ENCODE measurements around the gene CAPN14. TPM values are rescaled to one million over a fixed set of nuclear protein-coding genes. Genes with fewer than 3 reads are reported as not detected.

CAPN14 gene
- total RNA-seq, 1 donor from 2014 or later, result 0.14 TPM

GRCh38 chr2:31161637-31162036, 55.7 kb downstream of the CAPN14 start:
- Mint-ChIP-seq H3K36me3 (ENCODE audit: low read depth, unreplicated experiment) (no peaks in the 10 kb centered on the region), H3K9me3 (ENCODE audit: unreplicated experiment) (no peaks in the 10 kb centered on the region), H3K27ac (ENCODE audit: unreplicated experiment) (no peak overlapping the region), H3K27me3 (ENCODE audit: low read depth, unreplicated experiment) (peaks cover 13% of the 10 kb centered on the region), H3K4me1 (ENCODE audit: low read depth, unreplicated experiment) (no peaks in the 10 kb centered on the region), H3K4me3 (ENCODE audit: unreplicated experiment) (no peak overlapping the region)
- H3K36me3 ChIP-seq (ENCODE audit: insufficient read depth, low read length), result no peaks in the 10 kb centered on the region
- no peak overlapping the region for H3K9ac ChIP-seq (ENCODE audit: low read length)
- no peaks in the 10 kb centered on the region for H3K4me1 ChIP-seq (ENCODE audit: insufficient read depth, low read length)
- H3K9me3 ChIP-seq (ENCODE audit: insufficient read depth, low read depth, low read length), result no peaks in the 10 kb centered on the region
- peaks cover 3% of the 10 kb centered on the region for H3K27me3 ChIP-seq (ENCODE audit: insufficient read depth, low read length)
- H3K4me3 ChIP-seq (ENCODE audit: insufficient read depth, low read depth, low read length), result no peak overlapping the region
- no peaks in the 10 kb centered on the region for H4K20me1 ChIP-seq (ENCODE audit: insufficient read depth, low read length)
- no peak overlapping the region for H3K4me2 ChIP-seq (ENCODE audit: low read length)
- FAIRE-seq (no peak), DNase-seq (ENCODE audit: low read depth) (no peak)
- H3K27ac ChIP-seq (ENCODE audit: low read depth, low read length), result no peak overlapping the region
- no peak overlapping the region for H2AFZ ChIP-seq (ENCODE audit: low read depth, low read length)
- no peaks in the 10 kb centered on the region for H3K79me2 ChIP-seq (ENCODE audit: insufficient read depth, low read length)
- TF ChIP-seq CTCF (IDR thresholded peaks at IDR 0.05; ENCODE audit: insufficient read depth, low read depth, low read length), result no peak
- TF ChIP-seq EZH2 (IDR thresholded peaks at IDR 0.05; ENCODE audit: insufficient read depth, low read length), result no peak

DNA sequence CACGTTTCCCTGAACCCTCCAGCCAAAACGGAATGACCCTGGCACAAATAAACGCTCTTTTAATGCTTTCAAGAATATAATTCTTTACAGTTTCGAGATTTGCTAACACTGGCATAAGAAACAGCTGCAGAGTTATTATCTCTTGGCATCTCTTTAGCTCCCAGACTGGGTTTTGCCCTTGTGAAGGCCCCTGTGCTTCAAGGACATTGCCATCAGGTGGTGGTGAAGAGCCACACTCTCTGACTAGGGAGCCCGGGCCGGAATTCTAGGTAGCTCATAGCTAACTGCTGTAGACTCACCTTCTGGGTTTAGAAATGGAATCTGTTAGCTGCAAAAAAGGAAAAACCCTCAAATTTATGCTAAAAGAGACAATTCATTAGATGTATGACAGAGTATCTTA, 65.8 kb downstream of the CAPN14 start:
- H3K4me1 Mint-ChIP-seq (ENCODE audit: low read depth, unreplicated experiment), result peaks cover 7% of the 10 kb centered on the region
- no peak overlapping the region for H3K27ac Mint-ChIP-seq (ENCODE audit: unreplicated experiment)
- peaks cover 3% of the 10 kb centered on the region for H3K27me3 ChIP-seq (ENCODE audit: insufficient read depth, low read length)
- H3K9ac ChIP-seq (ENCODE audit: low read length), result no peak overlapping the region
- no peaks in the 10 kb centered on the region for H3K79me2 ChIP-seq (ENCODE audit: insufficient read depth, low read length)
- H3K9me3 Mint-ChIP-seq (ENCODE audit: unreplicated experiment), result no peaks in the 10 kb centered on the region
- no peaks in the 10 kb centered on the region for H3K36me3 ChIP-seq (ENCODE audit: insufficient read depth, low read length)
- no peak overlapping the region for H2AFZ ChIP-seq (ENCODE audit: low read depth, low read length)
- H3K4me3 ChIP-seq (ENCODE audit: insufficient read depth, low read depth, low read length), result no peak overlapping the region
- no peak for FAIRE-seq
- H4K20me1 ChIP-seq (ENCODE audit: insufficient read depth, low read length), result no peaks in the 10 kb centered on the region
- H3K4me2 ChIP-seq (ENCODE audit: low read length), result no peak overlapping the region
- TF ChIP-seq CTCF (IDR thresholded peaks at IDR 0.05; ENCODE audit: insufficient read depth, low read depth, low read length) (no peak), EZH2 (IDR thresholded peaks at IDR 0.05; ENCODE audit: insufficient read depth, low read length) (no peak)
- H3K4me3 Mint-ChIP-seq (ENCODE audit: unreplicated experiment), result no peak overlapping the region
- no peak for DNase-seq (ENCODE audit: low read depth)
- no peak overlapping the region for H3K27ac ChIP-seq (ENCODE audit: low read depth, low read length)
- peaks cover 5% of the 10 kb centered on the region for H3K27me3 Mint-ChIP-seq (ENCODE audit: low read depth, unreplicated experiment)
- no peaks in the 10 kb centered on the region for H3K36me3 Mint-ChIP-seq (ENCODE audit: low read depth, unreplicated experiment)
- H3K9me3 ChIP-seq (ENCODE audit: insufficient read depth, low read depth, low read length), result peaks cover 3% of the 10 kb centered on the region
- H3K4me1 ChIP-seq (ENCODE audit: insufficient read depth, low read length), result no peaks in the 10 kb centered on the region

DNA sequence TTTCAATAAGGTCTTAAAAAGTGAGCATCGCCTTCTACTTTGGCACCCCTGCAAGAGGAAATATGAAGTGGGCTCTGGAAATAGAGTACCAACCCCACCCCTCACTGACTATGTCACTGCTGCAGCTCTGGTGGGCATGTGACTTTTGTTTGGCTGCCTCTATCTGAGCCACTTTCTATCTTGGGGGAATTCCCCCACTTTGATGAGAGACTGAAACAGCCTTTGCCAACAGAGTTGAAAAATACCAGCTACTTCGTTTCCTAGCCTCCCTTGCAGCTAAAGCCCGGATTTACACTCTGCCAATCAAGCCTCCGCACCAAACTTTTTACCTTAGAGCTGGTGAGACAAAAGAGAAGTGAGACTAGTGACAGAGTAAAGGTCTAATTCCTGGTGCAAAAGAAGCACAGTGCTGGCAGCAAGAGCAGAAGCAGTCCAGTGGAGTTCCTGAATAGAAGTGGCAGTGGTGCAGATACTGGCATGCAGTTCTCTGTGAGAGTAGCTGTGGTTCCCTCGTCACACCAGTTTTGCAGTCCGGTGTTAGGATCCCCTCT, 67.1 kb downstream of the CAPN14 start:
- no peak for DNase-seq (ENCODE audit: low read depth)
- no peak overlapping the region for H3K27ac Mint-ChIP-seq (ENCODE audit: unreplicated experiment)
- TF ChIP-seq CTCF (IDR thresholded peaks at IDR 0.05; ENCODE audit: insufficient read depth, low read depth, low read length) (no peak), EZH2 (IDR thresholded peaks at IDR 0.05; ENCODE audit: insufficient read depth, low read length) (no peak)
- Histone ChIP-seq H3K4me1 (ENCODE audit: insufficient read depth, low read length) (no peaks in the 10 kb centered on the region), H3K9me3 (ENCODE audit: insufficient read depth, low read depth, low read length) (no peaks in the 10 kb centered on the region), H3K79me2 (ENCODE audit: insufficient read depth, low read length) (no peaks in the 10 kb centered on the region), H2AFZ (ENCODE audit: low read depth, low read length) (no peak overlapping the region), H3K9ac (ENCODE audit: low read length) (no peak overlapping the region), H4K20me1 (ENCODE audit: insufficient read depth, low read length) (no peaks in the 10 kb centered on the region), H3K27ac (ENCODE audit: low read depth, low read length) (no peak overlapping the region), H3K27me3 (ENCODE audit: insufficient read depth, low read length) (peaks cover 3% of the 10 kb centered on the region), H3K4me3 (ENCODE audit: insufficient read depth, low read depth, low read length) (no peak overlapping the region), H3K36me3 (ENCODE audit: insufficient read depth, low read length) (no peaks in the 10 kb centered on the region), H3K4me2 (ENCODE audit: low read length) (no peak overlapping the region)
- H3K36me3 Mint-ChIP-seq (ENCODE audit: low read depth, unreplicated experiment), result no peaks in the 10 kb centered on the region
- peaks cover 5% of the 10 kb centered on the region for H3K27me3 Mint-ChIP-seq (ENCODE audit: low read depth, unreplicated experiment)
- H3K4me1 Mint-ChIP-seq (ENCODE audit: low read depth, unreplicated experiment), result peaks cover 7% of the 10 kb centered on the region
- no peak for FAIRE-seq
- H3K9me3 Mint-ChIP-seq (ENCODE audit: unreplicated experiment), result no peaks in the 10 kb centered on the region
- H3K4me3 Mint-ChIP-seq (ENCODE audit: unreplicated experiment), result no peak overlapping the region

Data from astrocyte (in vitro differentiated cells and primary cell).